Prostate gland (tissue), 2 donors: Measurements from ENCODE around the gene DAGLA. TPM values are rescaled to one million over a fixed set of nuclear protein-coding genes. Genes with fewer than 3 reads are reported as not detected.
A peak's percentile ranks its signal among the peaks of the same experiment; 100 is the strongest.

Experiments used
- DNase-seq: peaks from one replicate; pipeline ENCODE4 v3.0.0-alpha.2; 2019; ENCODE audit warnings: low spot score
- H3K27ac ChIP-seq, 2 donors: fragments of 200-600 bp; sonication (generic); 2 replicates each; pipeline ENCODE4 v1.5.1; 2017 to 2019
- H3K27me3 ChIP-seq: fragments of 200-600 bp; sonication (generic); replicated peaks from 2 replicates; pipeline ENCODE4 v1.5.1; 2019; ENCODE audit not compliant: insufficient read depth
- H3K36me3 ChIP-seq, 2 donors: fragments of 200-600 bp; sonication (generic); 1 replicate in 1 of 2; 2 replicates in 1 of 2; pipeline versions ENCODE4 v1.5.1 to v1.8.1; 2017 to 2019
- H3K4me1 ChIP-seq: fragments of 200-600 bp; sonication (generic); replicated peaks from 2 replicates; pipeline ENCODE4 v1.5.1; 2019
- H3K4me3 ChIP-seq, 2 donors: fragments of 200-600 bp; sonication (generic); 2 replicates each; pipeline ENCODE4 v1.5.1; 2017 to 2019
- H3K9me3 ChIP-seq: fragments of 200-600 bp; sonication (generic); 2 replicates; pipeline ENCODE4 v1.5.1; 2017
- POLR2A ChIP-seq: fragments of 450-650 bp; IDR thresholded peaks from one replicate; pipeline ENCODE4 v1.6.1; 2016; ENCODE audit warnings: antibody characterized with exemption, mild to moderate bottlenecking
- POLR2AphosphoS5 ChIP-seq: sonication (generic); formaldehyde crosslinking; IDR thresholded peaks from one replicate; pipeline ENCODE4 v1.6.1; 2017; ENCODE audit warnings: antibody characterized with exemption
- WGBS: methylation state at CpG from one replicate; pipeline ENCODE4 v1.1.5; 2018; 5-methylcytosine and 5-hydroxymethylcytosine counted together
- intact Hi-C: fragments of 100-400 bp; cut with DNase I; formaldehyde crosslinking; loops from one replicate; pipeline ENCODE4 v1.14.2; 2022
- total RNA-seq, 2 donors: library from RNA; depleted of rRNA; stranded (reverse); fragments of >200 nt; gene quantifications; one replicate each; pipeline ENCODE4 v1.1.0, GENCODE V29; 2016
- TF ChIP-seq, protein P1 (sequence below), 4 experiments: fragments of 200-600 bp in 2 of 4; fragments of 450-650 bp in 2 of 4; sonication (generic) in 2 of 4; IDR thresholded peaks; 1 replicate in 3 of 4; 2 replicates in 1 of 4; pipeline ENCODE4 v1.5.1; 2016 to 2019; ENCODE audit warnings: antibody characterized with exemption in 4 of 4, mild to moderate bottlenecking in 2 of 4, moderate library complexity in 2 of 4

Gene DAGLA
- total RNA-seq, 2 donors from 2014 or later, result 10.8 to 12.2 TPM

DNA sequence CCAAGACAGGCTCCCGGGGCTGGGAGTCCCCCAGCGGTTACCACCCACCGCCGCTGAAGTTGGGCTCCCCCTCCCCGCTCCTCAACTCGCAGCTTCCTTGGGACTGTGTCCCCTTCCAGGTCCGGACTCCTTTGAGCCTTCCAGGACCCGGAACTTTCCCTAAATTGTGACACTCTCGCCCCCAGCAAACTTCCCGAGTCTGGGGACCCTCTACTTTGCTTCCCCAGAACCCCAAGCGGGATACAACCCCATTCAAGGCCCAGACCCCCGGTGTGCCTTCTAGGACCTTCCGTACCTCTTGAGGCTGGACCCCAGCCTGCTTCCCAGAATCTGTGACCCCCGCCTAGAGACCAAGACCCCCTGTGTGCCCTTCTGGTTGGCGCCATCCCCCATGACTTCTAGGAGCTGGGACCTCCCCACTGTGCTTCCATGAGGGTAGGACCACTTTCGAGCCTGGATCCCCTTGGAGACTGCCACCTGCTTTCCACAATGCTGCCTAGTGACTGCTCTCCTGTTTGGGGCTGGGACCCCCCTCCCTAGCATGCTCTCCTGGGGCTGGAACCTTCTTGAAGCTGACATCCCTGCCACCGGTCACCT lies 72.8 kb downstream of the DAGLA start:
- TF ChIP-seq POLR2AphosphoS5, result no peak
- no peak for TF ChIP-seq POLR2A
- TF ChIP-seq, protein P1, sequence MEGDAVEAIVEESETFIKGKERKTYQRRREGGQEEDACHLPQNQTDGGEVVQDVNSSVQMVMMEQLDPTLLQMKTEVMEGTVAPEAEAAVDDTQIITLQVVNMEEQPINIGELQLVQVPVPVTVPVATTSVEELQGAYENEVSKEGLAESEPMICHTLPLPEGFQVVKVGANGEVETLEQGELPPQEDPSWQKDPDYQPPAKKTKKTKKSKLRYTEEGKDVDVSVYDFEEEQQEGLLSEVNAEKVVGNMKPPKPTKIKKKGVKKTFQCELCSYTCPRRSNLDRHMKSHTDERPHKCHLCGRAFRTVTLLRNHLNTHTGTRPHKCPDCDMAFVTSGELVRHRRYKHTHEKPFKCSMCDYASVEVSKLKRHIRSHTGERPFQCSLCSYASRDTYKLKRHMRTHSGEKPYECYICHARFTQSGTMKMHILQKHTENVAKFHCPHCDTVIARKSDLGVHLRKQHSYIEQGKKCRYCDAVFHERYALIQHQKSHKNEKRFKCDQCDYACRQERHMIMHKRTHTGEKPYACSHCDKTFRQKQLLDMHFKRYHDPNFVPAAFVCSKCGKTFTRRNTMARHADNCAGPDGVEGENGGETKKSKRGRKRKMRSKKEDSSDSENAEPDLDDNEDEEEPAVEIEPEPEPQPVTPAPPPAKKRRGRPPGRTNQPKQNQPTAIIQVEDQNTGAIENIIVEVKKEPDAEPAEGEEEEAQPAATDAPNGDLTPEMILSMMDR (IDR thresholded peaks at IDR 0.05), result no peak
- Histone ChIP-seq H3K9me3 (no peaks in the 10 kb centered on the region), H3K4me3 (peak overlapping the region; percentile 22 to 25), H3K36me3 (no peaks in the 10 kb centered on the region), H3K4me1 (no peaks in the 10 kb centered on the region), H3K27me3 (no peaks in the 10 kb centered on the region), H3K27ac (no peak overlapping the region)
- intact Hi-C loops, result no loop called here
- DNase-seq, result no peak
- WGBS, result 54% methylated on average over 16 of the region's 17 CpGs

DNA sequence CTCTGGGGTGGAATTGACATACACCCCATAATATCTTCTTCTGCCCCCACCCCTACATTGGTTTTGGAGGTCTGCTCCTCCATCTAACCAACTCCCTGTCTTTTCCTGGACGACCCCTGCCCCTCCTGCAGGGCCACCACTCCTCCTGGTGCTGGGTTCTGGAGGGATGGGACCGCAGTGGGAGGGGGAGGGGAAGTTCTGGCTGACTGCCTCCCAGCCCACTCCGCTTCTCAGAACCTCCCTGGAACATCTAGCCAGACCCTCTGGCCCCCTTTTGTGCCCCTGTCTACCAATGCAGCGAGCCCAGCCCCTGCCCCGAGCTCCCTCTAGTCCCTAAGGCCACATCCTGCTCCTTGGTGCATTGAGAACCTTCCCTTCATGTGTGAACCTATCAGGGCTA lies 73.5 kb downstream of the DAGLA start:
- TF ChIP-seq, protein P1 (IDR thresholded peaks at IDR 0.05), result no peak
- no peak for TF ChIP-seq POLR2AphosphoS5
- TF ChIP-seq POLR2A, result no peak
- WGBS, result 80% methylated on average over 5 of the region's 5 CpGs
- H3K36me3 ChIP-seq, result no peaks in the 10 kb centered on the region
- intact Hi-C loops, result no loop called here
- H3K9me3 ChIP-seq, result no peaks in the 10 kb centered on the region
- no peak for DNase-seq
- no peaks in the 10 kb centered on the region for H3K4me1 ChIP-seq
- H3K27ac ChIP-seq, result no peak overlapping the region
- no peak overlapping the region for H3K4me3 ChIP-seq
- no peaks in the 10 kb centered on the region for H3K27me3 ChIP-seq

DNA sequence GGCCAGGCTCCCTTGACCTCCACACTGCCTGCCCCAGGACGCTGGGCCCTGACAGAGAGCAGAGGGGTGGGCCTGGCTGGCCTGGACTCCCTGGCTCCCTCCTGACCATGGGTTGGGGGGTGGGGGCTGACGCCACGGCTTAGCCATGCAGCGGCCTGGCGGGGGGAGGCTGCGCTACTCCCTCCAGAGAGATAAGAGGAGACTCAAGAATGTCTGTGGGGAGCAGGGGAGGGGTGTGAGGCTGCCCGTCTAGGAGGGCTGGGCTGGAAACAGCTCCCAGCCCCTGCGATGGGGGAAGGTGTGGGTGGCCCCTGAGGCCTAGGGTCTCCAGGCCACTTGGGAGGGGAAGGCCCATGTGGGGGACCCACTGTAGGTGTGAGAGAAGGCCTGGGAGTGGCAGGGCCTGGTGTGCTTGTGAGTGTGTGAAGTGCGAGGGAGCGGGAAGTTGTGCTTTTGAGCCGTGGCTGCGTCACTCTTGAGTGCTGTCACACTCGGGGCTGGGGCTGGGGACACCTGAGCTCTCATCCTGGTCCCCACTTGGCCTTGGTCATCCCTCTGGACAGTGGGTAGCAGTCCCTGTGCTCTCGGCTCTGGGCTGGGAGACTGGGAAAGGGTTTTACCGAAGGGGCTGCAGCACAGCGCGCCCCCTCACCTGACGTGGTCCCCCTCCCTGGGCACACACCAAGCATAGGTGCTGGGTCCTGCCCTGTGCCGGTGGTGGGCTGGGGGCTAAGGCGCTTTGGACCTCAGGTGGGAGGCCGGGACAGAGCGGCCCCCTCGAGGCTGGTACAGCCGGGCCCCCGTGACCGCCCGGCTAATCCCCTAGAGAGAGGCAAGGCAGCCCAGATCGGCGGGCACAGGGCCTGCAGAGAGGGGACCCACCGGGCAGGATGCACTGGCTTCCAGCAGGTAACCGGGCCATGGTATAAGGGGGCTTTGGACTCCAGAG lies 74.6 kb downstream of the DAGLA start:
- H3K36me3 ChIP-seq, result no peaks in the 10 kb centered on the region
- no peak overlapping the region for H3K4me3 ChIP-seq
- H3K4me1 ChIP-seq, result no peaks in the 10 kb centered on the region
- no peaks in the 10 kb centered on the region for H3K27me3 ChIP-seq
- no peaks in the 10 kb centered on the region for H3K9me3 ChIP-seq
- DNase-seq, result no peak
- intact Hi-C loops, result no loop called here
- no peak overlapping the region for H3K27ac ChIP-seq
- TF ChIP-seq, protein P1 (IDR thresholded peaks at IDR 0.05), result no peak
- TF ChIP-seq POLR2A (no peak), POLR2AphosphoS5 (no peak)
- WGBS, result 83% methylated on average over 19 of the region's 31 CpGs

DNA sequence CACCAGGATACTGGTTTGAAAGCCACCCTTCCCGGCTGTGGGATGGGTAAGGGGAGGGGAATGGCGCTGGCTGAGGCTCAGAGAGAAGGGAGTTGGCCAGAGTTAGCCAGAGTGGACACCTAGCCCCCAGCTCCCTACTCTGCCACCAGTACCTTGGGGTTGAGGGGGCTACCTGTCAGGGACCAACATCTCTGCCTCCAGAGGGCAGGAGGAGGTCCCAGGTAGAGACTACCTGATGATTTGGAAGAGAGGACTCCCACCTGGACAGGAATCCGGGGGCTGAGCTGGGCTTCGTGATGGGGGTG lies 75.9 kb downstream of the DAGLA start:
- TF ChIP-seq POLR2AphosphoS5 (no peak), POLR2A (no peak)
- TF ChIP-seq, protein P1 (IDR thresholded peaks at IDR 0.05), result no peak
- intact Hi-C loops, result no loop called here
- H3K27ac ChIP-seq, result no peak overlapping the region
- no peak for DNase-seq
- WGBS, result 83% methylated on average over 4 of the region's 4 CpGs
- H3K27me3 ChIP-seq, result no peaks in the 10 kb centered on the region
- H3K4me3 ChIP-seq, result no peak overlapping the region
- H3K4me1 ChIP-seq, result no peaks in the 10 kb centered on the region
- no peaks in the 10 kb centered on the region for H3K36me3 ChIP-seq
- no peaks in the 10 kb centered on the region for H3K9me3 ChIP-seq
